GM19395 (cell line): ENCODE results near the gene PTPN2.

ENCODE experiments used
- ATAC-seq: cut with Tn5 transposase; IDR thresholded peaks from one replicate; pipeline ENCODE4 v1.9.1; 2021; ENCODE audit warnings: mild to moderate bottlenecking, moderate library complexity; ENCODE audit not compliant: unreplicated experiment

Gene PTPN2

GRCh38 chr18:12828116-12829051 is 55.7 kb downstream of the PTPN2 start:
- ATAC-seq = no peak

- no peak for ATAC-seq
Observed at GRCh38 chr18:12827588-12827987, 56.4 kb downstream of the PTPN2 start.

GRCh38 chr18:12825230-12825629 is 58.8 kb downstream of the PTPN2 start:
- ATAC-seq = no peak

- ATAC-seq = no peak
Observed at GRCh38 chr18:12823892-12824291, 60.1 kb downstream of the PTPN2 start.

GRCh38 chr18:12821408-12821807 is 62.6 kb downstream of the PTPN2 start:
- ATAC-seq = no peak

DNA sequence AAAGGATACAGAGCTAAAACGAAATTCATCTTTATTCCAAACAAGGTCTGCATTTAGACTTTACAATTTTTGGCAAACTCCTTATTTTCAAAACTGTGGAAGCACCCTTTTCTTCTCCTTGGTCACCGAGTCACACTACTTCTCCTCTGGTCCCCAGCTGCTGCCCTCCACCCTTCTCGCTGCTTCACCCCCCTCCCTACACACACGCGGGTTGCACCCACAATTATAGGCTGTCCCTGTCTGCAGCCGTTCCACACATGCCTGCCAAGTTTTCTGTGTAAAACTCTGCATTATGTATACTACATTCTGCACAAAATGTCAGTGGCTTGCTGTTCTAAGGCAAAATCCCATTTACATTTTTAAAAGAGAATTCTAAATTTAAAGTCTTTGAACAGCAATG is 63.5 kb downstream of the PTPN2 start:
- ATAC-seq = no peak

- no peak for ATAC-seq
Observed at GRCh38 chr18:12819841-12820240, 64.2 kb downstream of the PTPN2 start.

DNA sequence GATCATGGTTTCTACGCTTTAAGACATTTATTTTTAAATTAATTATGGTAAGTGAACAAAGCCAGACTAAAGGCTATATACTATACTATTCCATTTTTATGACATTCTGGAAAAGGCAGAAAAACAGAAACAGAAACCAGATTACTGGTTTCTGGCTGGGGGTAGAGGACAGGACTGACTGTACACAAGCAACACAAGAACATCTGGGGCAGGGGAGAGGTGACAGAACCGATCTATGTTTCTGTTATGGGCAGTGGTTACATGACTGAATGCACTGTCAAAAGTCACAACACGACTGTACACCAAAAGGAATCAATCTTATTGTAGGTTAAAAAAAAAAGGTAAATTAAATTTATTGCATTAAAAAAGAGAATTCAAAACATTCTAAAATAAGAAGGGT is 64.7 kb downstream of the PTPN2 start:
- peak; percentile 89 for ATAC-seq

- no peak for ATAC-seq
Observed at GRCh38 chr18:12818243-12818642, 65.8 kb downstream of the PTPN2 start.

DNA sequence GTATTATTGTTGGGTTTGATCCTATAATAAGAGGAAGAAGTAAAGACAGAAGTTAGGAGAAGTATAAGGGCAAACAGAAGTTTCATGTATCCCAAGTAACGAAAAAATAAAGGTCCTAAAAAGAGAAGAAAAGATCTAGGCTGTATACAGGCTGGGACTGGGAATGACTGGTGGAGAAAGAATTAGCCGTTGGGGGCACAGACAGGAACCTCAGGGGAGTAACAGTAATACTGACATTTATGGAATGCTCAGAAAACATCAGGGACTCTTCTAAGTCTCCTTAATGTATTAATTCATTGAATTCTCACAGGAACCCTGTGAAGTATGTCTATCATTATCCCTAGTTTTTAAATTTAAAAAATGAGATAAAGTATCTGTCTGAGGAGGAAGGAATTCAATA is 67.6 kb downstream of the PTPN2 start:
- ATAC-seq = no peak

GRCh38 chr18:12811191-12811950 is 72.7 kb downstream of the PTPN2 start:
- no peak for ATAC-seq

GRCh38 chr18:12803069-12803936 is 80.7 kb downstream of the PTPN2 start:
- peak; percentile 66 for ATAC-seq

- no peak for ATAC-seq
Observed at GRCh38 chr18:12802538-12802937, 81.5 kb downstream of the PTPN2 start.

GRCh38 chr18:12796448-12796847 is 87.6 kb downstream of the PTPN2 start:
- ATAC-seq = no peak

GRCh38 chr18:12791610-12792009 is 92.4 kb downstream of the PTPN2 start:
- no peak for ATAC-seq

- no peak for ATAC-seq
Observed at GRCh38 chr18:12786669-12787068, 97.4 kb downstream of the PTPN2 start.

- ATAC-seq = no peak
Observed at GRCh38 chr18:12783524-12783923, 100.5 kb downstream of the PTPN2 start.

- no peak for ATAC-seq
Observed at GRCh38 chr18:12782521-12782920, 101.5 kb downstream of the PTPN2 start.

DNA sequence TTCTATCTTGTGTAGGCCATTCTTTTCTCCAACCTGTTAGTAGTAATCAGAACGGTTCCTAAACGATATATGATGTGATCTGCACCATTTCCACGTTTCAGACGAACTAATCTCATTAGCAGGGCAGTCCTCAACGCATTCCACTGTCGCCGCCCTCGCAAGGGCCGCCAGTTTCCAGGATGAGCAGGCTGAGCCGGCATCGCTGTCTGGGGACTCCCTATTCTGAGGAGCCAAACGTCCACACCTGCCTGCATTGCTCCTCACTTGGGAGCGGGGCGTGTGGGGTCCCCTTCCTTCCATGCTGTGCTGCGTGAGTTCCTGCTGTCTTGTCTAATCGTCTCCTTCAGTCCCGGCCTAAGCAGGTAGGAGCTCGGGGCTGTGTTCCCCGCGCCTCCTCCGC is 104.6 kb downstream of the PTPN2 start:
- no peak for ATAC-seq

- no peak for ATAC-seq
Observed at GRCh38 chr18:12779043-12779442, 105.0 kb downstream of the PTPN2 start.

DNA sequence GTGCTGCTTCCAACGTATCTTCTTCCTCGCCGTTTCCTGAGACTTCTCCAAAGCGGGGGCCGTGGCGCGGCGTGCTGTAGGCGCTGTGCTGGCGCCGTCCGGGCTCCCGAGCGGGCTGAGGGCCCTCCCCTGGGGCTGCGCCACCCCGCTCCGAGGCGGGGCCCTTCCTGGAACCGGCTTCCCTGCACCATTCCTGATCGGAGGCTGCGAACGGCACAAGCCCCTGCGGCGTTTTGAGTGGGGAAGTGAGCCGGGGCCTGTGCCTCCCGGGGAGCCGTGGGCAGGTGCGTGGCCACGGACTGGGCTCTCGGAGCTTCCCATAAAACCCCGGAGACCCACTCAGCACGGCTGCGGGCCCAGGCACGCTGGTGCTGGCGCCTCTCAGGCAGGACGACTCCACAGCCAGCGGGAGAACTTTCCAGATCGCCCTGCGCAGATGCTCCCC is 106.5 kb downstream of the PTPN2 start:
- no peak for ATAC-seq
